ENCODE results near the gene DHX32. TPM values are rescaled to one million over a fixed set of nuclear protein-coding genes. Genes with fewer than 3 reads are reported as not detected.

DHX32 gene
- total and polyA plus RNA-seq, 2 donors from 2014 or later = 20.0 to 33.2 TPM

DNA sequence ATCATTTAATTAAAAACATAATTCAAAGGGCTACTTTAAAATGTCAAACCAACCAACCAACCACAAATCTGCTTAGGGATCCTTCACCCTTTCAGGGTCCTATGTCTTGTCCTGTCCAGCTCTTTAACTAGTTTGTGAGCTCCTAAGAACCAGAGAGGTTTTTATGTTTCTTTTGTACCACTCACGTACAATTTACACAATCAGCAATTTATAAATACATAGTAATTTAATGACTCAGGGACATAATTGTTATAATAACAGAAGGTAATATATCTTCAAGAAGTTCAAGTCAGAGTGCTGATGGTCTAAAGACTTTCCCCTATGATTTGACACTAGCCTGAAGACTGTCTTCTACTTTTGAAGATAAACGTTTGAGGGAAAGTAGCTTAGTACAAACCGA, 16.0 kb downstream of the DHX32 start:
- no peak overlapping the region for H3K27ac ChIP-seq (ENCODE audit: low read depth in 2 of 2, low read length in 2 of 2)
- DNase-seq (no peak), FAIRE-seq (no peak)
- no peak overlapping the region for H3K9ac ChIP-seq (ENCODE audit: low read length in 3 of 3)
- H3K4me1 ChIP-seq (ENCODE audit: control insufficient read depth in 2 of 3, insufficient read depth in 2 of 3, low read depth in 1 of 3, low read length in 3 of 3) = no peaks in the 10 kb centered on the region
- intact Hi-C loops (cut with DNase I) = no loop called here
- TF ChIP-seq CTCF (IDR thresholded peaks at IDR 0.05; ENCODE audit: borderline replicate concordance, extremely low read depth, insufficient read depth) = no peak
- H3K4me3 ChIP-seq (ENCODE audit: low read length in 3 of 3) = no peak overlapping the region
- no peaks in the 10 kb centered on the region for H3K9me3 ChIP-seq (ENCODE audit: control insufficient read depth in 2 of 3, insufficient read depth in 1 of 3, low read length in 3 of 3)
- H3K27me3 ChIP-seq (ENCODE audit: control insufficient read depth, insufficient read depth, low read length) = no peaks in the 10 kb centered on the region
- peaks cover 0 to 20% (median 8%) of the 10 kb centered on the region in 3 donors for H3K36me3 ChIP-seq (ENCODE audit: control insufficient read depth in 2 of 3, insufficient read depth in 3 of 3, low read length in 3 of 3)

- no peak overlapping the region for H3K4me3 ChIP-seq (ENCODE audit: low read length in 3 of 3)
- H3K9me3 ChIP-seq (ENCODE audit: control insufficient read depth in 2 of 3, insufficient read depth in 1 of 3, low read length in 3 of 3) = no peaks in the 10 kb centered on the region
- DNase-seq (no peak), FAIRE-seq (no peak)
- H3K9ac ChIP-seq (ENCODE audit: low read length in 3 of 3) = no peak overlapping the region
- H3K27ac ChIP-seq (ENCODE audit: low read depth in 2 of 2, low read length in 2 of 2) = no peak overlapping the region
- no peak for TF ChIP-seq CTCF (IDR thresholded peaks at IDR 0.05; ENCODE audit: borderline replicate concordance, extremely low read depth, insufficient read depth)
- no peaks in the 10 kb centered on the region for H3K4me1 ChIP-seq (ENCODE audit: control insufficient read depth in 2 of 3, insufficient read depth in 2 of 3, low read depth in 1 of 3, low read length in 3 of 3)
- H3K36me3 ChIP-seq (ENCODE audit: control insufficient read depth in 2 of 3, insufficient read depth in 3 of 3, low read length in 3 of 3) = peaks cover 0 to 18% (median 3%) of the 10 kb centered on the region in 3 donors
- intact Hi-C loops (cut with DNase I) = no loop called here
- H3K27me3 ChIP-seq (ENCODE audit: control insufficient read depth, insufficient read depth, low read length) = no peaks in the 10 kb centered on the region
Observed at GRCh38 chr10:125859128-125859817, 21.8 kb downstream of the DHX32 start.

- no peak overlapping the region for H3K27ac ChIP-seq (ENCODE audit: low read depth in 2 of 2, low read length in 2 of 2)
- H3K4me1 ChIP-seq (ENCODE audit: control insufficient read depth in 2 of 3, insufficient read depth in 2 of 3, low read depth in 1 of 3, low read length in 3 of 3) = no peaks in the 10 kb centered on the region
- no peak for TF ChIP-seq CTCF (IDR thresholded peaks at IDR 0.05; ENCODE audit: borderline replicate concordance, extremely low read depth, insufficient read depth)
- peaks cover 0 to 22% (median 10%) of the 10 kb centered on the region in 3 donors for H3K36me3 ChIP-seq (ENCODE audit: control insufficient read depth in 2 of 3, insufficient read depth in 3 of 3, low read length in 3 of 3)
- no peaks in the 10 kb centered on the region for H3K9me3 ChIP-seq (ENCODE audit: control insufficient read depth in 2 of 3, insufficient read depth in 1 of 3, low read length in 3 of 3)
- intact Hi-C loops (cut with DNase I) = no loop called here
- H3K27me3 ChIP-seq (ENCODE audit: control insufficient read depth, insufficient read depth, low read length) = no peaks in the 10 kb centered on the region
- FAIRE-seq (no peak), DNase-seq (no peak)
- no peak overlapping the region for H3K9ac ChIP-seq (ENCODE audit: low read length in 3 of 3)
- H3K4me3 ChIP-seq (ENCODE audit: low read length in 3 of 3) = no peak overlapping the region
Observed at GRCh38 chr10:125857185-125857760, 23.8 kb downstream of the DHX32 start.

Data from kidney (tissue), 14 donors.